ENCODE results near the gene DECR2. TPM values are rescaled to one million over a fixed set of nuclear protein-coding genes. Genes with fewer than 3 reads are reported as not detected.

Gene DECR2
- total RNA-seq, 6 experiments from 2014 or later: 14.0 to 20.3 (median 16.0) TPM

DNA sequence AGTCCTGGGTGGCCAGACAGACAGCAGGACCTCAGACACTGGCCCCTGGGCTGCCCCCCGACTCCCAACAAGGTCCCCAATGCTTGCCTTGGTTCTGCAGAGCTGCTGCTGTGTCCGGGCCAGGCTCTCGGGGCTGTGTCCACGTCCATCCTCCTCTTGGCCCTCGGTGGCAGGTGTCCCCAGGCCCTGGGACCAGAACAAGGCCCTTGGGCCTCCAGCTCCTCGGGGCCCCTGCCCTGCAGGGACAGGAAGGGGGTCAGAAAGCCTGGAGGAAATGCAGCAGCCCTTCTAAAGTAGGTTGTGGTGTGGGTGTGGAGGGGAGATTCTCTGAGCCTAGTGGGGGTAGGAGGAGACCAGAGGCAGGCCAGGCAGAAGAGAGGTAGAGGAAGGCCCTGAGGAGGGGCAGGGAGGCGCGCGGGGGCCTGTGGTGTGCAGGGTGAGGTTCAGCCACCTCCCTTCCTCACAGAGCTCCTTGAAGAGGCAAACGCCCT, 46.7 kb upstream of the DECR2 start:
- DNase-seq: no peak
- TF ChIP-seq CTCF (IDR thresholded peaks at IDR 0.05): no peak
- peaks cover 12% of the 10 kb centered on the region for H3K4me1 Mint-ChIP-seq (ENCODE audit: low read depth)
- peaks cover 7% of the 10 kb centered on the region; the same call in 1 of the 2 replicates for H3K36me3 Mint-ChIP-seq (ENCODE audit: low read depth)
- no peaks in the 10 kb centered on the region for H3K27me3 Mint-ChIP-seq (ENCODE audit: insufficient read depth)
- H3K27ac Mint-ChIP-seq: no peak overlapping the region
- no peaks in the 10 kb centered on the region for H3K9me3 Mint-ChIP-seq
- H3K4me3 Mint-ChIP-seq: no peak overlapping the region

- Mint-ChIP-seq H3K36me3 (ENCODE audit: low read depth) (no peaks in the 10 kb centered on the region), H3K9me3 (no peaks in the 10 kb centered on the region), H3K4me1 (ENCODE audit: low read depth) (no peaks in the 10 kb centered on the region), H3K27ac (no peak overlapping the region), H3K27me3 (ENCODE audit: insufficient read depth) (no peaks in the 10 kb centered on the region), H3K4me3 (no peak overlapping the region)
- DNase-seq: no peak
- TF ChIP-seq CTCF (IDR thresholded peaks at IDR 0.05): no peak
Observed at GRCh38 chr16:356741-357140, 44.9 kb upstream of the DECR2 start.

DNA sequence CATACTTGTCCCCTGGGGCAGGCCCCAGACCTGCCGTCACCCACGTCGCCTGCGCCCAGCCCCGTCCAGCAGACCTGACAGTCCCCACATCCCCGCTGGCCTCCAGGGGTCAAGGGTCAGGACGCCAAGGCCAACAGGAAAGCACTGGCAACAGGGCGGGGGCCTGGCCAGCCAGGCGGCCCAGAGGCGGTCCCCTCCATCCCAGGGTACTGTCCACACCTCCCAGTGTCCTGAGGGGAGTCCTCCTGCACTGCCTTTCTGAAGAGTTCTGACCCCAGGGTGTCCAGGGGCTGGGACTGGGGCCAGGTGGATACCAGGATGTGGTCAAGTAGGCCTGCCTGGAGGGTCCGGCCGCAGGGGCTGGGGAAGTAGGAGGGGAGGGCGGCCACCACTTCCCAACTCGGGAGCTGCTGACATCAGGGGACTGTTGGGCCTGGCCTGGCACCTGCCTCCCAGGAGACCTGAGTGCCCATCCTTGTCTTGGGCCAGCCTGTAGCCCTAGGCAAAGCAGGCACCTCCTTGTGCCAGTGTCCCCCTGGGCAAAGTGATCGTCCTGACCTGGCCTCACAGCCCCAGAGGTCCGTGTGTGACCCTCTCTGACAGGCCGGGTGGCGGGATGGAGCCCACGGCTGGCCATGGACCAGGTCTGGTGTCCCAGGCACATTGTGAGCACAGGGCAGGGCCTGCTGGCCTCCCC, 42.5 kb upstream of the DECR2 start:
- H3K36me3 Mint-ChIP-seq (ENCODE audit: low read depth): no peaks in the 10 kb centered on the region
- H3K4me3 Mint-ChIP-seq: no peak overlapping the region
- no peaks in the 10 kb centered on the region for H3K9me3 Mint-ChIP-seq
- DNase-seq: no peak
- H3K27me3 Mint-ChIP-seq (ENCODE audit: insufficient read depth): peaks cover 2% of the 10 kb centered on the region; the same call in 1 of the 2 replicates
- H3K4me1 Mint-ChIP-seq (ENCODE audit: low read depth): no peaks in the 10 kb centered on the region
- TF ChIP-seq CTCF (IDR thresholded peaks at IDR 0.05): no peak
- H3K27ac Mint-ChIP-seq: no peak overlapping the region

DNA sequence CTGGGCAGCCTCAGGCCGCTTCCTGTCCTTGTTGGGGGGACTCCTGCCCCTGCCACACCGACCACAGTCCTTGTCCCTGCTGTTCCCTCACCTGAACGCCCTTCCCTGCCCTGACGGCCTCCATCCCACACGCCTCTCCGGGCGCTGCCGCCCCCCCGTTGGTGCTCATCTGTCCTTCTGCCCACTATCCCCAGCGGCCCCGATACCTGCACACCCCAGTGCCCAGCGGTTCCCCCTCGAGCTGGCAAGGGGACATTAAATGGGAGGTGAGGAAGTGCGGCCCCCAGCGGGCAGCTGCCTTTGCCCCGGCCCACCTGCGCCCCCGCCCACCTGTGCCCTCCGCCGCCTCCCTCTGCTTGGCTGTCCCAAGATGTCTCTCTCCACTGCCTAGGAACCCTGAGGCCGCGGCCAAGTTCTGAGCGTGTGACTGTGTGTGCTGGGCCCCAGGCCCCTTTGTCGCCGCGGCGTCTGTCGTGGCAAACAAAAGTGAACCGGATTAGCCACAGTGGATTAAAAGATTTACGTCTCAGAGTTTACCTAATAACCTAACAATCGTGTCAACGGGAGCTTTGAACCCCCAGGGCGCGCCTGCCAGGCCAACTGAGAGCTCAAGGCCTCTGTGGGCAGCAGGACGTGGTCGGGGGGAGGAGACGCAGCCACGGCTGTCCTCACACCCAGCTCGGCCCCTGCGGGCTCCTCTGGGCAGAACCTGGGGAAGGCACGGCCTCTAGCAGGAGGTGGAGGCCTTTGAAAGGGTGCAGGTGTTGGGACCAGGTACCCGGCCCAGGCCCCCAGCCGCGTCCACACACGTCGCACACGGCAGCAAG, 41.6 kb upstream of the DECR2 start:
- Mint-ChIP-seq H3K27me3 (ENCODE audit: insufficient read depth) (peaks cover 2% of the 10 kb centered on the region; the same call in 1 of the 2 replicates), H3K36me3 (ENCODE audit: low read depth) (no peaks in the 10 kb centered on the region), H3K4me3 (no peak overlapping the region), H3K9me3 (no peaks in the 10 kb centered on the region), H3K27ac (no peak overlapping the region), H3K4me1 (ENCODE audit: low read depth) (no peaks in the 10 kb centered on the region)
- no peak for DNase-seq
- no peak for TF ChIP-seq CTCF (IDR thresholded peaks at IDR 0.05)

DNA sequence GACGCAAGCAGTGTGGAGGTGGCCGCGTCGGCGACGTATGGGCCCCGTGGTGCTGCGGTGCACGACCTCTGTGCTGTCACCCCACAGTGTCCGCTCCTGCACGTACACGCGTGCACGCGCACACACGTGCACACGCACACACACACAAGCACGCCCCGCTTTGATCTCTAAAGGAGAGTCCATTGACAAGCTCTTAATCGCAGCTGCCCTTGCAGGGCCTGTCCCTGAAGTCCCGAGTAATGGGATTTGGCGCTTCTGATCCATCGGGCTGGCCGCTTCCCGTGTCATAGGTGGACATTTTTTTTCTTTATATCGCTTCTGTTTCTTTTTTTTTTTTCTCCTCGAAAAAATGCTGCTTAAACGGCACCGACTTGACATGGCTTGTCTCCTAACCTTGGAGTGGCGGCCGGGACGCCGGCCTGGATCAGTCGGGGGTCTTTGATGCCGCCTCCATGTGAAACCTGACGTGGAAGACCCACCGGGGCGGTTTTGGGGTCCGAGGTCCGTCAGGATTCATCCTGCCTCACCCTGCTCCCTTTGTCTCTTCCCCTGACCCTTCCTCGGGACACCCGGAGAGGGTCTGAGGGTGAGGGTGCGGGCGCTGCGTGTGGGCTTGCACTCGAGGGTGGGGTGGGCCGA, 40.9 kb upstream of the DECR2 start:
- H3K4me3 Mint-ChIP-seq: no peak overlapping the region
- peaks cover 2% of the 10 kb centered on the region; the same call in 1 of the 2 replicates for H3K27me3 Mint-ChIP-seq (ENCODE audit: insufficient read depth)
- no peaks in the 10 kb centered on the region for H3K36me3 Mint-ChIP-seq (ENCODE audit: low read depth)
- TF ChIP-seq CTCF (IDR thresholded peaks at IDR 0.05): no peak
- no peaks in the 10 kb centered on the region for H3K9me3 Mint-ChIP-seq
- no peak for DNase-seq
- no peaks in the 10 kb centered on the region for H3K4me1 Mint-ChIP-seq (ENCODE audit: low read depth)
- no peak overlapping the region for H3K27ac Mint-ChIP-seq
